SK-N-SH treated with all-trans-retinoic acid at 6 μM for 48 hours (cell line): Measurements from ENCODE around the gene C2CD4D.

Source experiments
- ATAC-seq: fragments of 200-7000 bp; cut with Tn5 transposase; 3 replicates; pipeline ENCODE4 v1.9.1; 2020; ENCODE audit warnings: mild to moderate bottlenecking, moderate library complexity
- ARNTL ChIP-seq: fragments of 450-650 bp; formaldehyde crosslinking; IDR thresholded peaks from 2 replicates; pipeline ENCODE4 v1.5.0; 2020; ENCODE audit warnings: low read depth, mild to moderate bottlenecking, moderate library complexity, borderline replicate concordance
- BACH2 ChIP-seq: fragments of 250-450 bp; sonication (Bioruptor Pico); IDR thresholded peaks from 2 replicates; pipeline ENCODE4 v1.9.0; 2021; ENCODE audit warnings: mild to moderate bottlenecking, borderline replicate concordance
- CSDC2 ChIP-seq: fragments of 250-450 bp; sonication (Bioruptor Pico); IDR thresholded peaks from 2 replicates; pipeline ENCODE4 v1.5.0; 2020; ENCODE audit warnings: mild to moderate bottlenecking, moderate library complexity
- ESRRG ChIP-seq: fragments of 250-450 bp; sonication (Bioruptor Pico); IDR thresholded peaks from 2 replicates; pipeline ENCODE4 v1.6.1; 2021; ENCODE audit warnings: mild to moderate bottlenecking
- GLIS3 ChIP-seq: fragments of 250-450 bp; sonication (Bioruptor Pico); IDR thresholded peaks from 2 replicates; pipeline ENCODE4 v1.5.0; 2020; ENCODE audit warnings: mild to moderate bottlenecking, moderate library complexity
- ISL1 ChIP-seq: fragments of 250-450 bp; sonication (Bioruptor Pico); IDR thresholded peaks from 2 replicates; pipeline ENCODE4 v2.1.2; 2022; ENCODE audit warnings: mild to moderate bottlenecking, moderate library complexity
- OSR1 ChIP-seq: fragments of 250-450 bp; sonication (Bioruptor Pico); IDR thresholded peaks from 2 replicates; pipeline ENCODE4 v1.8.0; 2022; ENCODE audit warnings: moderate library complexity, mild to moderate bottlenecking, inconsistent platforms
- PPARA ChIP-seq: fragments of 250-450 bp; sonication (Bioruptor Pico); IDR thresholded peaks from 2 replicates; pipeline ENCODE4 v1.5.0; 2020; ENCODE audit warnings: mild to moderate bottlenecking, borderline replicate concordance
- RARB ChIP-seq: fragments of 250-450 bp; sonication (Bioruptor Pico); IDR thresholded peaks from 2 replicates; pipeline ENCODE4 v1.8.0; 2021; ENCODE audit warnings: mild to moderate bottlenecking, moderate library complexity
- SNAI2 ChIP-seq: fragments of 250-450 bp; sonication (Bioruptor Pico); IDR thresholded peaks from 2 replicates; pipeline ENCODE4 v1.5.0; 2020; ENCODE audit warnings: mild to moderate bottlenecking, moderate library complexity
- TOX ChIP-seq: fragments of 250-450 bp; sonication (Bioruptor Pico); IDR thresholded peaks from 2 replicates; pipeline ENCODE4 v1.8.0; 2021; ENCODE audit warnings: mild to moderate bottlenecking, moderate library complexity, borderline replicate concordance
- TSHZ2 ChIP-seq: fragments of 250-450 bp; sonication (Bioruptor Pico); IDR thresholded peaks from 2 replicates; pipeline ENCODE4 v1.5.0; 2020; ENCODE audit warnings: mild to moderate bottlenecking, moderate library complexity
- ZC3H10 ChIP-seq: fragments of 250-450 bp; sonication (Bioruptor Pico); IDR thresholded peaks from 2 replicates; pipeline ENCODE4 v1.5.1; 2021; ENCODE audit warnings: mild to moderate bottlenecking, moderate library complexity
- ZFP3 ChIP-seq: fragments of 250-450 bp; sonication (Bioruptor Pico); IDR thresholded peaks from 2 replicates; pipeline ENCODE4 v1.5.0; 2020; ENCODE audit warnings: mild to moderate bottlenecking, moderate library complexity
- ZFP30 ChIP-seq: fragments of 450-650 bp; formaldehyde crosslinking; IDR thresholded peaks from 2 replicates; pipeline ENCODE4 v1.5.0; 2022; ENCODE audit warnings: mild to moderate bottlenecking, moderate library complexity
- ZNF565 ChIP-seq: fragments of 450-650 bp; formaldehyde crosslinking; conservative IDR thresholded peaks from 2 replicates; pipeline ENCODE4 v1.5.0; 2020; ENCODE audit warnings: low read depth, mild to moderate bottlenecking, moderate library complexity
- ZNF70 ChIP-seq: fragments of 450-650 bp; formaldehyde crosslinking; IDR thresholded peaks from 2 replicates; pipeline ENCODE4 v1.5.0; 2020; ENCODE audit warnings: mild to moderate bottlenecking, moderate library complexity
- ZNF8 ChIP-seq: fragments of 450-650 bp; formaldehyde crosslinking; IDR thresholded peaks from 2 replicates; pipeline ENCODE4 v1.5.0; 2020; ENCODE audit warnings: mild to moderate bottlenecking, moderate library complexity
- TF ChIP-seq, protein P1 (sequence below): fragments of 250-450 bp; sonication (Bioruptor Pico); IDR thresholded peaks from 2 replicates; pipeline ENCODE4 v1.8.0; 2021; ENCODE audit warnings: low read depth, mild to moderate bottlenecking, moderate library complexity, borderline replicate concordance
- TF ChIP-seq, protein P2 (sequence below): fragments of 250-450 bp; sonication (Bioruptor Pico); IDR thresholded peaks from 2 replicates; pipeline ENCODE4 v1.5.1; 2020; ENCODE audit warnings: low read depth, mild to moderate bottlenecking, moderate library complexity
- TF ChIP-seq, protein P3 (sequence below): fragments of 250-450 bp; sonication (Bioruptor Pico); IDR thresholded peaks from 2 replicates; pipeline ENCODE4 v1.8.0; 2020; ENCODE audit warnings: mild to moderate bottlenecking, moderate library complexity, borderline replicate concordance

The C2CD4D gene

GRCh38 chr1:151801846-151802245 lies 37.8 kb downstream of the C2CD4D start:
- TF ChIP-seq RARB (CRISPR knock-in tag) (no peak), PPARA (CRISPR knock-in tag) (no peak), ISL1 (CRISPR knock-in tag) (no peak), ARNTL (CRISPR knock-in tag) (no peak), CSDC2 (CRISPR knock-in tag) (no peak), BACH2 (CRISPR knock-in tag) (no peak)
- TF ChIP-seq, protein P1, sequence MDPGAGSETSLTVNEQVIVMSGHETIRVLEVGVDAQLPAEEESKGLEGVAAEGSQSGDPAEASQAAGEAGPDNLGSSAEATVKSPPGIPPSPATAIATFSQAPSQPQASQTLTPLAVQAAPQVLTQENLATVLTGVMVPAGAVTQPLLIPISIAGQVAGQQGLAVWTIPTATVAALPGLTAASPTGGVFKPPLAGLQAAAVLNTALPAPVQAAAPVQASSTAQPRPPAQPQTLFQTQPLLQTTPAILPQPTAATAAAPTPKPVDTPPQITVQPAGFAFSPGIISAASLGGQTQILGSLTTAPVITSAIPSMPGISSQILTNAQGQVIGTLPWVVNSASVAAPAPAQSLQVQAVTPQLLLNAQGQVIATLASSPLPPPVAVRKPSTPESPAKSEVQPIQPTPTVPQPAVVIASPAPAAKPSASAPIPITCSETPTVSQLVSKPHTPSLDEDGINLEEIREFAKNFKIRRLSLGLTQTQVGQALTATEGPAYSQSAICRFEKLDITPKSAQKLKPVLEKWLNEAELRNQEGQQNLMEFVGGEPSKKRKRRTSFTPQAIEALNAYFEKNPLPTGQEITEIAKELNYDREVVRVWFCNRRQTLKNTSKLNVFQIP = no peak
- ATAC-seq = no peak

- TF ChIP-seq ISL1 (CRISPR knock-in tag) (no peak), CSDC2 (CRISPR knock-in tag) (no peak), ZNF565 (CRISPR knock-in tag) (no peak), ESRRG (CRISPR knock-in tag) (no peak), ARNTL (CRISPR knock-in tag) (no peak), ZNF70 (no peak)
- TF ChIP-seq, protein P1 = no peak
- ATAC-seq = no peak
These were observed 38.3 kb downstream of the C2CD4D start for GRCh38 chr1:151801310-151801820.

DNA sequence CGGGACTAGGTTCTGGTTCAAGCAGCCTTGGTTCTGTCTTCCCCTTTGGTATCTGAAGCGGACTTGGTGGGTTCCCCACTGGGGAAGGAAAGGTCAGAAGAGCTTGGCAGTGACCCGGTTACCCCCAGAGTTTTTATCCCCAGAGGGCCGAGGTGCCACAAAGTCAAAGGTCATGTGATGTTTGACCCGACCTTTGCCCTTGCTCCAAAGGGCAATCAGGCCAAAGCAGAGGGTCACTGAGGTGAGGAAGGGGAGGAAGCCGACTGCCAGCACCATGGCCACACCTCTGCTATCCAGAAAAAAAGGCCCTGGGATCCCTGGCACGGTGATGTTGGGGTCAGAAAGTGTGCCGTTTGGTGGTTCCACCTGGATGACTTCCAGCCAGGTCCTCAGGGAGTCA lies 38.8 kb downstream of the C2CD4D start:
- TF ChIP-seq CSDC2 (CRISPR knock-in tag) (no peak), ESRRG (CRISPR knock-in tag) (no peak), ZNF8 (CRISPR knock-in tag) (no peak), GLIS3 (CRISPR knock-in tag) (no peak), OSR1 (no peak), SNAI2 (no peak), PPARA (CRISPR knock-in tag) (no peak), ZNF565 (CRISPR knock-in tag) (no peak), BACH2 (CRISPR knock-in tag) (no peak), RARB (CRISPR knock-in tag) (no peak), ZFP3 (CRISPR knock-in tag) (no peak), ZFP30 (no peak)
- TF ChIP-seq, protein P2, sequence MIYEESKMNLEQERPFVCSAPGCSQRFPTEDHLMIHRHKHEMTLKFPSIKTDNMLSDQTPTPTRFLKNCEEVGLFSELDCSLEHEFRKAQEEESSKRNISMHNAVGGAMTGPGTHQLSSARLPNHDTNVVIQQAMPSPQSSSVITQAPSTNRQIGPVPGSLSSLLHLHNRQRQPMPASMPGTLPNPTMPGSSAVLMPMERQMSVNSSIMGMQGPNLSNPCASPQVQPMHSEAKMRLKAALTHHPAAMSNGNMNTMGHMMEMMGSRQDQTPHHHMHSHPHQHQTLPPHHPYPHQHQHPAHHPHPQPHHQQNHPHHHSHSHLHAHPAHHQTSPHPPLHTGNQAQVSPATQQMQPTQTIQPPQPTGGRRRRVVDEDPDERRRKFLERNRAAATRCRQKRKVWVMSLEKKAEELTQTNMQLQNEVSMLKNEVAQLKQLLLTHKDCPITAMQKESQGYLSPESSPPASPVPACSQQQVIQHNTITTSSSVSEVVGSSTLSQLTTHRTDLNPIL = no peak
- TF ChIP-seq, protein P3, sequence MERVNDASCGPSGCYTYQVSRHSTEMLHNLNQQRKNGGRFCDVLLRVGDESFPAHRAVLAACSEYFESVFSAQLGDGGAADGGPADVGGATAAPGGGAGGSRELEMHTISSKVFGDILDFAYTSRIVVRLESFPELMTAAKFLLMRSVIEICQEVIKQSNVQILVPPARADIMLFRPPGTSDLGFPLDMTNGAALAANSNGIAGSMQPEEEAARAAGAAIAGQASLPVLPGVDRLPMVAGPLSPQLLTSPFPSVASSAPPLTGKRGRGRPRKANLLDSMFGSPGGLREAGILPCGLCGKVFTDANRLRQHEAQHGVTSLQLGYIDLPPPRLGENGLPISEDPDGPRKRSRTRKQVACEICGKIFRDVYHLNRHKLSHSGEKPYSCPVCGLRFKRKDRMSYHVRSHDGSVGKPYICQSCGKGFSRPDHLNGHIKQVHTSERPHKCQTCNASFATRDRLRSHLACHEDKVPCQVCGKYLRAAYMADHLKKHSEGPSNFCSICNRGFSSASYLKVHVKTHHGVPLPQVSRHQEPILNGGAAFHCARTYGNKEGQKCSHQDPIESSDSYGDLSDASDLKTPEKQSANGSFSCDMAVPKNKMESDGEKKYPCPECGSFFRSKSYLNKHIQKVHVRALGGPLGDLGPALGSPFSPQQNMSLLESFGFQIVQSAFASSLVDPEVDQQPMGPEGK = no peak
- no peak for ATAC-seq

DNA sequence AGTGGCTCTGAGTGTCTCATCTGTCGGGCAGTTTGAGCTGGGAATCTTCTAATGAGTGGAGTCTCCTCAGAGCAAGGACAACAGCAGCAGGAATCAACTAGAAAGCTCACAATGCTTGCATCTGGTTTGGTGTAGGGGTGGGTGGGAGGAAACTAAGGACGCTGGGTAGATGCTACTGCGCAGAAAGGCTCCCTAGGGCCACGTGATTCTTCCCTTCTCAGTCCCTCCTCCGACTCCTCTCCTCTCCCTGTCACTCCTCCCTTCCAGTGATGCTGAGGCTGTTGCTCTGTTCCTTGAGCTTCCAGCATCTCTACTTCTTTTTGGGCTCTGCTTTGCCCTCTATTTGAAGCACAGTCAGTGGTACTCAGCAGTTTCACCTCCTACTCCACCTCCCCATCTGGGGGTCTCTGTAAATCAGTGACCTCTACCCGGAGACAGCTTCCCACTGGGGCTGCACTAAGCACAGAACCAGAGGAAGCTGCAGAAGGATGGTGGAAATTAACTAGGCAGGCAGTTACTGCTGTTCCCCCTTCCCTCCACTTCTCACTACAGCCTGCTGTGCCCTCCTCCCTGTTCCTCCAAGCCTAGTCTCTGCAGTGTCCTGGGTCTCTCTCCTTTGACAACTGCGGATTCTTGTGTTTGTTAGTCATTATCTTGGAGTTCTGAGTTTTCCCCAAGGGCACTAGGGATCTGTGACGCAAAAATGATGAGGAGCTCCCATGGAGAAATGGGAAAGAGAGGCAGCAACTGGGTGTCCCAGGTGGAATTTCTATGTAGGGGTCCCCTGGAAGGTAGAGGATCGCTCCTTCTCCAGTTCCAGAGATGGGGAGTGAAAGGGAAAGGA lies 40.2 kb downstream of the C2CD4D start:
- peak; percentile 14; the same call in 1 of the 3 replicates for ATAC-seq
- no peak for TF ChIP-seq TOX (CRISPR knock-in tag)
- TF ChIP-seq SNAI2 = no peak
- no peak for TF ChIP-seq ARNTL (CRISPR knock-in tag)

DNA sequence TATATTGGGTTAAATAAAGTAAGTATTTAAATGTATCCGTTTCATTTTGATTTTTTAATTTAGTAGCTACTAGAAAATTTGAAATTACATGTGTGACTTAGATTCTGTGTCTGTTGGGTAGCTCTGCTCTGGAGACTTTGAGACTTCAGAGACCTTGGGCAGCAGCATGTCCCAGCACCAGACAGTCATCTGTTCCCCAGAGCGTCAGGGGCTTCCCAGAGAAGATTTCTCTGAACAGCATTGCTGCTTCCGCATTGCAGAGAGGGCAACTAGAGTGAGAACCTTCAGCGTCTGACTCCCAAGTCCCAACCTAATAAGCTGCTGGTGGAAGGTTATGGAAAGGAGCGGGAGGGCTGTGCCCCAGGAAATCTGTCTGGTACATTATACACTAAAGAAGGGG lies 41.0 kb downstream of the C2CD4D start:
- no peak for ATAC-seq
- no peak for TF ChIP-seq PPARA (CRISPR knock-in tag)
- TF ChIP-seq ZNF565 (CRISPR knock-in tag) = no peak
- no peak for TF ChIP-seq RARB (CRISPR knock-in tag)
- no peak for TF ChIP-seq TSHZ2 (CRISPR knock-in tag)
- TF ChIP-seq GLIS3 (CRISPR knock-in tag) = no peak
- TF ChIP-seq ZC3H10 (CRISPR knock-in tag) = no peak
- TF ChIP-seq ZFP30 = no peak
- TF ChIP-seq SNAI2 = no peak
- TF ChIP-seq, protein P2 = no peak
- TF ChIP-seq CSDC2 (CRISPR knock-in tag) = no peak
